Sigmoid colon (tissue), 7 donors: ENCODE results near the gene TIMM50. TPM values are rescaled to one million over a fixed set of nuclear protein-coding genes. Genes with fewer than 3 reads are reported as not detected.
A peak's percentile ranks its signal among the peaks of the same experiment; 100 is the strongest.

Experiments
- DNase-seq: peaks from one replicate; pipeline ENCODE4 v3.0.0-alpha.2; 2019
- H3K27ac ChIP-seq, 4 donors: fragments of 200-600 bp; sonication (generic); one replicate each; pipeline ENCODE4 v1.5.1; 2016 to 2019; ENCODE audit warnings: mild to moderate bottlenecking in 1 of 4
- H3K27me3 ChIP-seq, 3 donors: fragments of 200-600 bp; sonication (generic); one replicate each; pipeline ENCODE4 v1.5.1; 2019; ENCODE audit warnings: mild to moderate bottlenecking in 1 of 3
- H3K36me3 ChIP-seq, 4 donors: fragments of 200-600 bp; sonication (generic); one replicate each; pipeline ENCODE4 v1.5.1; 2016 to 2019
- H3K4me1 ChIP-seq, 4 donors: fragments of 200-600 bp; sonication (generic); one replicate each; pipeline ENCODE4 v1.5.1; 2017 to 2019
- H3K4me3 ChIP-seq, 4 donors: fragments of 200-600 bp; sonication (generic); one replicate each; pipeline ENCODE4 v1.5.1; 2017 to 2019; ENCODE audit warnings: mild to moderate bottlenecking in 2 of 4, moderate library complexity in 1 of 4
- H3K9me3 ChIP-seq, 4 donors: fragments of 200-600 bp in 3 of 4; sonication (generic) in 3 of 4; one replicate each; pipeline versions ENCODE4 v1.5.1 to v1.6.1; 2013 to 2019
- EP300 ChIP-seq, 4 donors: sonication (generic); formaldehyde crosslinking; IDR thresholded peaks; one replicate each; pipeline ENCODE4 v1.6.1; 2017; ENCODE audit warnings: antibody characterized with exemption in 4 of 4
- POLR2A ChIP-seq, 2 donors: fragments of 450-650 bp; IDR thresholded peaks; one replicate each; pipeline ENCODE4 v1.6.1; 2016; ENCODE audit warnings: antibody characterized with exemption in 2 of 2, mild to moderate bottlenecking in 2 of 2, moderate library complexity in 2 of 2
- POLR2AphosphoS5 ChIP-seq, 4 donors: sonication (generic); formaldehyde crosslinking; IDR thresholded peaks; one replicate each; pipeline ENCODE4 v1.6.1; 2017; ENCODE audit warnings: antibody characterized with exemption in 4 of 4
- WGBS, 2 donors: extraction: QIAGEN DNeasy Blood & Tissue Kit; methylation state at CpG; one replicate each; pipeline ENCODE4 v1.1.7; 2013; 5-methylcytosine and 5-hydroxymethylcytosine counted together
- intact Hi-C: fragments of 100-400 bp; cut with DNase I; formaldehyde crosslinking; loops from one replicate; pipeline ENCODE4 v1.15.1; 2023
- polyA plus RNA-seq, 3 donors: library from polyadenylated mRNA; stranded (reverse); fragments of 200-250 nt; gene quantifications; one replicate each; pipeline ENCODE4 v1.2.3, GENCODE V29; 2013
- total RNA-seq, 4 donors: library from RNA; depleted of rRNA; stranded (reverse); fragments of >200 nt; gene quantifications; one replicate each; pipeline ENCODE4 v1.1.0, GENCODE V29; 2016
- TF ChIP-seq, protein P1 (sequence below), 4 experiments: fragments of 450-650 bp in 3 of 4; fragments of 200-600 bp in 1 of 4; IDR thresholded peaks; one replicate each; pipeline ENCODE4 v1.5.1; 2016 to 2019; ENCODE audit warnings: antibody characterized with exemption in 4 of 4, mild to moderate bottlenecking in 3 of 4, moderate library complexity in 2 of 4
- donor health status: healthy with polysubstance abuse.
- donor health status: Bipolar disorder and iron deficiency.
- donor health status: healthy.

TIMM50 gene
- total and polyA plus RNA-seq, 7 donors: 26.4 to 54.9 (median 44.8) TPM

DNA sequence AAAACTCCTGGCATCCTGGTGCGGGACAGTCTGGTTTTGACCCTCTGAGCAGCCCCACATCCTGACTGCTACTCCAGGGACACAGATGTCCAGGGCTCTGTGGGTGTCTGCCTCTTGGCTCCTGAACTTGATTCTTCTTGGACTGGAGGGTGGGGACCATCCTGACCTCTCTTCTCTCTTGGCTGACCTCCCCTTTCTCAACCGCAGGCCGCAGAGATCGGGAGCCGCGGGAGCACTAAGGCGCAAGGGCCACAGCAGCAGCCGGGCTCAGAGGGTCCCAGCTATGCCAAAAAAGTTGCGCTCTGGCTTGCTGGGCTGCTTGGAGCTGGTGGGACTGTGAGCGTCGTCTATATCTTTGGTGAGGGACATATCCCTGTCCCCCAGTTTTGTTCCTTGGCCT lies 1.0 kb downstream of the TIMM50 start:
- intact Hi-C loops: loop anchor here (2.0 to 5.0 kb wide), 3 partner anchors 37 to 89 kb away; partner anchors contain the start of genes EID2B, MED29, PAF1 and SUPT5H
- H3K36me3 ChIP-seq: peaks cover 0 to 38% (median 21%) of the 10 kb centered on the region in 4 donors
- TF ChIP-seq EP300 (IDR thresholded peaks at IDR 0.05): no peak
- TF ChIP-seq, protein P1, sequence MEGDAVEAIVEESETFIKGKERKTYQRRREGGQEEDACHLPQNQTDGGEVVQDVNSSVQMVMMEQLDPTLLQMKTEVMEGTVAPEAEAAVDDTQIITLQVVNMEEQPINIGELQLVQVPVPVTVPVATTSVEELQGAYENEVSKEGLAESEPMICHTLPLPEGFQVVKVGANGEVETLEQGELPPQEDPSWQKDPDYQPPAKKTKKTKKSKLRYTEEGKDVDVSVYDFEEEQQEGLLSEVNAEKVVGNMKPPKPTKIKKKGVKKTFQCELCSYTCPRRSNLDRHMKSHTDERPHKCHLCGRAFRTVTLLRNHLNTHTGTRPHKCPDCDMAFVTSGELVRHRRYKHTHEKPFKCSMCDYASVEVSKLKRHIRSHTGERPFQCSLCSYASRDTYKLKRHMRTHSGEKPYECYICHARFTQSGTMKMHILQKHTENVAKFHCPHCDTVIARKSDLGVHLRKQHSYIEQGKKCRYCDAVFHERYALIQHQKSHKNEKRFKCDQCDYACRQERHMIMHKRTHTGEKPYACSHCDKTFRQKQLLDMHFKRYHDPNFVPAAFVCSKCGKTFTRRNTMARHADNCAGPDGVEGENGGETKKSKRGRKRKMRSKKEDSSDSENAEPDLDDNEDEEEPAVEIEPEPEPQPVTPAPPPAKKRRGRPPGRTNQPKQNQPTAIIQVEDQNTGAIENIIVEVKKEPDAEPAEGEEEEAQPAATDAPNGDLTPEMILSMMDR (IDR thresholded peaks at IDR 0.05): no peak
- no peak for TF ChIP-seq POLR2A (IDR thresholded peaks at IDR 0.05)
- no peak for TF ChIP-seq POLR2AphosphoS5 (IDR thresholded peaks at IDR 0.05)
- WGBS, 2 donors: 71 to 78% methylated on average over 11 of the region's 11 CpGs
- H3K4me1 ChIP-seq: peaks cover 0 to 21% (median 19%) of the 10 kb centered on the region in 4 donors
- H3K4me3 ChIP-seq: peak overlapping the region; percentile 81 to 96 (median 93)
- no peak for DNase-seq
- H3K9me3 ChIP-seq: no peaks in the 10 kb centered on the region
- no peak overlapping the region for H3K27ac ChIP-seq
- H3K27me3 ChIP-seq: no peaks in the 10 kb centered on the region

DNA sequence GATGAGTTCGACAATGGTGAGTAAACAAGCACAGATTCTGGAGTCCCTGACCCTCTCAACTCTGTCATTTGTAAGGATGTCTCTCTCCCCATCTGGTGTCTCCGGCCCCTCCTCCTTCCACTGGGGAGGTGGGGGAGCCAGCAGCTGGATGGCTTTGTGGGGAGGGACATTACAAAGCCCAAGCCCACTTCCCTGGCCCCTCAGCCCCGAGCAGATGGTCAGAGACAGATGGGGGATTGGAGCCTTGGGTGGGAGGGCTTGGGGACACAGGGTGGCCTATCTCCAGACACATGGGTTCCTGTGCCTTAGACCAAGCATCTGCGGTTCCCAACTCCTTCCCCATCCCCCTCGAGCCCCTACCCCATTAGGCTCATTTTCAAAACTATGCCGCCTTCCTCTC lies 2.5 kb downstream of the TIMM50 start:
- TF ChIP-seq POLR2AphosphoS5 (IDR thresholded peaks at IDR 0.05) (no peak), EP300 (IDR thresholded peaks at IDR 0.05) (no peak), POLR2A (IDR thresholded peaks at IDR 0.05) (no peak)
- TF ChIP-seq, protein P1 (IDR thresholded peaks at IDR 0.05): no peak
- WGBS, 2 donors: 75 to 84% methylated on average over 6 of the region's 6 CpGs
- peaks cover 0 to 21% (median 19%) of the 10 kb centered on the region in 4 donors for H3K4me1 ChIP-seq
- intact Hi-C loops: loop anchor here (5.0 kb wide), 1 partner anchor 91 kb away; the partner anchor contains the start of genes MED29 and PAF1
- no peak for DNase-seq
- H3K9me3 ChIP-seq: no peaks in the 10 kb centered on the region
- no peaks in the 10 kb centered on the region for H3K27me3 ChIP-seq
- H3K4me3 ChIP-seq: no peak overlapping the region
- no peak overlapping the region for H3K27ac ChIP-seq
- H3K36me3 ChIP-seq: peaks cover 3 to 52% (median 26%) of the 10 kb centered on the region in 4 donors

DNA sequence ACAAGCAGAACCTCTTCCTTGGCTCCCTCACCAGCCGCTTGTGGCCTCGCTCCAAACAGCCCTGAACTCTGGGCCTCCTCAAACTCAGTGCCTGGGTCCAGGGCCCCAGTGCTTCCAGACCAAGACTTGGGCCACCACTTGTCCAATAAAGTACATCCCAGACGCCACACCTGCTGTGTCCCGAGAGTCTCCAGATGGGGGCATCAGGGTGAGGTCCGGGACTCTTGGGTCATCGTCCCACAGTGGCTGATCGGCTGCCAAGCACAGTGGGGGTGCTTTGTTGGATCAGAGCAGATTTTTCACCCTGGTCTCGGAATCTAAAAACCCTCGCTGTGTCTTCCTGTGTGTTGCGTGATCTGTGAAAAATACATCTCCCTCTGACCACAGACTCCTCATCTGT lies 9.1 kb downstream of the TIMM50 start:
- Histone ChIP-seq H3K27ac (no peak overlapping the region), H3K9me3 (no peaks in the 10 kb centered on the region), H3K27me3 (no peaks in the 10 kb centered on the region), H3K4me1 (no peaks in the 10 kb centered on the region), H3K4me3 (no peak overlapping the region), H3K36me3 (peaks cover 20 to 68% (median 49%) of the 10 kb centered on the region in 4 donors)
- no peak for DNase-seq
- TF ChIP-seq EP300 (IDR thresholded peaks at IDR 0.05) (no peak), POLR2A (IDR thresholded peaks at IDR 0.05) (no peak)
- TF ChIP-seq, protein P1 (IDR thresholded peaks at IDR 0.05): no peak
- WGBS, 2 donors: 65 to 84% methylated on average over 10 of the region's 10 CpGs
- intact Hi-C loops: no loop called here

DNA sequence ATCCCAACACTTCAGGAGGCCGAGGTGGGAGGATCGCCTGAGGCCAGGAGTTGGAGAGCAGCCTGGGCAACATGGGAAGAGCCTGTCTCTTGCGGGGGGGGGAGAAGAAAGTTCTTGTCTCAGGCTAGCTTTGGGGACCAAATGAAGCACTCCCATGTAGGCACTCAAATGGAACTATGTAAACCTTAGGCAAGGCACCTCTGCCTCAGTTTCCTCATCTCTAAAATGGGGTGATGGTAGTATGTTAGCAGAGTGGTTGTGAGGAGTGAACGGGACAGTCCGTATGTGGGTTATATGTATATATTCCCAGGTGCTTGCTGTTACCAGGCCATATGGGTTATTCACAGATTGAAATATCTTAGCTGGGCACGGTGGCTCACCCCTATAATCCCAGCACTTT lies 11.6 kb downstream of the TIMM50 start:
- Histone ChIP-seq H3K36me3 (peaks cover 20 to 43% (median 33%) of the 10 kb centered on the region in 4 donors), H3K27ac (no peak overlapping the region), H3K4me3 (no peak overlapping the region), H3K27me3 (peaks cover 0 to 15% (median 13%) of the 10 kb centered on the region in 3 donors), H3K4me1 (no peaks in the 10 kb centered on the region), H3K9me3 (no peaks in the 10 kb centered on the region)
- TF ChIP-seq POLR2AphosphoS5 (IDR thresholded peaks at IDR 0.05): no peak
- TF ChIP-seq POLR2A (IDR thresholded peaks at IDR 0.05): no peak
- TF ChIP-seq EP300 (IDR thresholded peaks at IDR 0.05): no peak
- TF ChIP-seq, protein P1 (IDR thresholded peaks at IDR 0.05): no peak
- no peak for DNase-seq
- 94 to 95% methylated on average over 6 of the region's 6 CpGs for WGBS, 2 donors
- intact Hi-C loops: no loop called here

DNA sequence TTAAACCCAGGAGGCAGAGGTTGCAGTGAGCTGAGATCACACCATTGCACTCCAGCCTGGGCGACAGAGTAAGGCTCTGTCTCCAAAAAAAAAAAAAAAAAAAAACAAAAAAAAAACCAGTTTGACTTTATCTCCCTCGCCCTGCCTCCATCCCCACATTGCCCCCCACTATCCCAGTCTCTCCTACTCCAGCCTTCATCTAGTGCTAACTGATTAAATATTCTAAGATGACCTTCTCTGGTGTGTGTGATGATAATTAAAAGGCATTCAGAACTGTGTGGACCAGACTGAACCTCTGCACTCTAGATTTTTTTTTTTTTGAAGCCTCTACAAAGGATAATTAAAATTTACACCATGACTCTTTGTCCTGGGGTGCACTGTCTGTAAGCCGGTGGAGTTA lies 12.2 kb downstream of the TIMM50 start:
- intact Hi-C loops: no loop called here
- H3K9me3 ChIP-seq: no peaks in the 10 kb centered on the region
- H3K4me1 ChIP-seq: peaks cover 0 to 4% (median 2%) of the 10 kb centered on the region in 4 donors
- TF ChIP-seq POLR2A (IDR thresholded peaks at IDR 0.05) (no peak), EP300 (IDR thresholded peaks at IDR 0.05) (no peak), POLR2AphosphoS5 (IDR thresholded peaks at IDR 0.05) (no peak)
- TF ChIP-seq, protein P1 (IDR thresholded peaks at IDR 0.05): no peak
- H3K36me3 ChIP-seq: peaks cover 20 to 38% (median 30%) of the 10 kb centered on the region in 4 donors
- DNase-seq: no peak
- no peak overlapping the region for H3K4me3 ChIP-seq
- no peak overlapping the region for H3K27ac ChIP-seq
- H3K27me3 ChIP-seq: peaks cover 0 to 20% (median 18%) of the 10 kb centered on the region in 3 donors
- WGBS, 2 donors: 83 to 87% methylated on average over 3 of the region's 3 CpGs
